T1000 (cell line): ENCODE results near the gene XKRX.

Experiments used
- DNase-seq: peaks from one replicate; lab custom pipeline; 2025; ENCODE audit warnings: mixed read lengths; lab: John Stamatoyannopoulos, UW

XKRX gene

DNA sequence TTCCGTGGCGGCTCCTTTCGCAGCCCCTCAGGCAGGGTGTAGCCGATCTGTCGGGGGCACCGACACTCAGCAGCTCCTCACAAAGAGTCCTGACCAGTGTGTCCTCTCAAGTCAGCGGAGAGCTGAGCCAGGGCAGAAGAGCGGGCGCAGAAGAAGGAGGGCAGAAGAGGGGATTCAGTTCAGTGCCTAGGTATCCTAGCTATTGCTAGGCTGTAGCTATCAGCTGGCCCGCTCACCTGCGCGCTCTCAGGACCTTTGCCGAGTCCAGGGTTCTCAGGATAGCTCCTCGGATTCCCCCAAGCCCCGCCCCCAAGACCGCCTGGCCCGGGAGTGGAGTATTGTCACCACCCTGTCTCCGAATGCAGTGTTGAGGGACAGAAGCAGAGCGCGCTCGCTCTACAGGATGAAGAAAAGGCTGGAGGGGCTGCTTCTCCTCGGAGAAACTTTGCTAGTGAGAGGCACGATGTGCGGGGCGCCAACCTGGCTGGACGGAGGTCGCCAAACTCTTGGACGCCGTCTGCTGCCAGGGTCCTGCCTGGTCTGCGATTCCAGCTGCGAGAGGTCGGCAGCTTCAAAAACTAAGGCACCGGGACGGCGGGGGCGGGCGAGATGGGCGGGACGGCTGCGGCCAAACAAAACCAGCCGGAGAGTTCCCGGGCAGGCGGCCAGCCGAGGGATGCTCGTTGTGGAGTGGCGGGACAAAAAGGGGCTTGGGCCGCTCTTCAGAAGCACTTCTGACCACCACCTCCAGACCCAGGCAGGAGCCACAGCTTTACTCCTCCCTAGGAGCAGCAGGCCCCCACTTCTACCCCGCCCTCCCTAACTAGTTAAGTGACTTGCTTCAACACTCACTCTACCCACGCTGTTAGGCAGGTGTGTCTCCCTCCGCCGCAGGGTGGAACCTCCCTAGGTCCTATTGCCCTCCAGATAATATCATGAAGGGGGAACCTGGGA, at the start of gene XKRX:
Gene XKRX (minus strand): TSS at position 258 of the 954 bp plus-strand sequence. CDS start 613 bp downstream, outside the sequence.
- no peak for DNase-seq

- DNase-seq, result no peak
These were observed 47.5 kb upstream of the XKRX start for GRCh38 chrX:100976211-100976610.

DNA sequence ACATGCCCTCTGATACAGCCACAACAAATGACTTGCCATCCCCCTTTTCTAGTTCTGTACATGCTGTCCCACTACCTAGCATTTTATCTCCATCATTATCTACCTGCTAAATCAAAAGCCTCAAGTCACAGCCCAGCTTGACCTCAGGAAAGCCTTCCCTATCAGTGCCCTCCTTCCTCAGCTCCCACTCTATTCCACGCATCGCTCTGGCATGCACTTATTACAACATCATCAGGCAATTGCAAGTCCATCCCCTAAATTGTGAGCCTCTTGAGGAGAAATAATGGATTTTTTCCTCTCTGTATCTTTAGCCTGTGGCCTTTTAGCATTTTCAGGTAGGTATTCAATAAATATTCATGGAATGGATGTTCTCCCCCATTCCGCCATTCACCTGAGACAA, 46.5 kb upstream of the XKRX start:
- no peak for DNase-seq

DNA sequence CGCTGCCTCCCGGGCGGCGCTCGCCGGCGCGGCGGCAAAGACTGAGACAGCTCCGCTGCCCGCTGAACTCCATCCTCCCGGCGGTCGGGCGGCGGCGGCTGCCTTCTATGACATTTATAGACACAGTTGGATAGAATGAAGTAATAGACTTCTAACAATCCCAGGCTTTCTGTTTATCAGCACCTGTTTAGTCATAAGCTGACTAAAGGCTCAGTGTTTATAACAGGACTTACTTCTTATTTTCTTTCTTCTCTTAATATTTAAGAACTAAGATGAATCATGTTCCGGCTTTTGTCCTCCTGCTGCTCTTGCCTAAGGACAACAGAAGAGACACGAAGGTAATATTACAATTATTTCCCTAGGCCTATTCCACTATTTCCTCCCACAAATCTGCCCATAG, 44.7 kb upstream of the XKRX start:
- DNase-seq, result peak; percentile 10

DNA sequence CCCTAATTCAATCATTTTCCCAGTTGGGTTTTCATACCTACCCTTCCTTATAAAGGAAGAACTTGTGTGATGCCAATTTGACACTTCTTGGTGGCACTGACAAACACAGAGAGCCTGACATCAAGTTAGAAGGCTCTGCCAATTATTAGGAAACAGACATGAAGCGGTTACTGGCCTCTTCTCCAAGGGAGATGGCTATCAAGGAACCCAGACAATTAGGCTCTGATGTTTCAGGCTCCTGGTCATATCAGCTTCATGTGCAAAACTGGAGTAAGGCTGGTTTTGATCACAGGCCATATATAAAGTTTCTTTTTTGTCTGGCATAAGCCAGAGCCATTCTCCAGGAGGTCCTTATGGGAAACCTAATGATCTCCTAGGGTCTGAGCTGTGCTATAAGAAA, 41.2 kb upstream of the XKRX start:
- no peak for DNase-seq

DNA sequence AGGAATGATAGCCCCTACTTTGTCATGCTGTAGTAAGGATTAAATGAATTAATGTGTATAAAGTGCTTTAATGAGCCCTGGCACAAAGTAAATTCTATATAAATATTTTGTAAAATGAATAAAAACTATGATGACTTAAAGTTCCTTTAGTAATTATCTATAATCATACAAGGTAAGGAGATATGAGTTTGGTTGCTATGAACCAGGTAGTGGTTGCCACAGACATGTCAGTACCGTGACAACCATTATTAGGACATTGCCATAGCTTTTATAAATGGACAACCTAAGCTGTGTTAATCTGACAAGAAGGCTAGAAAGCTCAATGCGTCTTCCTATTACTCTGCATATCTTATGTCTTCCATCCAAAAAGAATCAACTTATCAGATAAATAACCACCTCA, 40.7 kb upstream of the XKRX start, which contains the start of gene ARL13A:
Gene ARL13A (plus strand): TSS at position 301 of the 400 bp plus-strand sequence. CDS start 3,982 bp downstream, outside the sequence.
- DNase-seq, result no peak

- no peak for DNase-seq
These were observed 35.6 kb upstream of the XKRX start for GRCh38 chrX:100964362-100964761.

DNA sequence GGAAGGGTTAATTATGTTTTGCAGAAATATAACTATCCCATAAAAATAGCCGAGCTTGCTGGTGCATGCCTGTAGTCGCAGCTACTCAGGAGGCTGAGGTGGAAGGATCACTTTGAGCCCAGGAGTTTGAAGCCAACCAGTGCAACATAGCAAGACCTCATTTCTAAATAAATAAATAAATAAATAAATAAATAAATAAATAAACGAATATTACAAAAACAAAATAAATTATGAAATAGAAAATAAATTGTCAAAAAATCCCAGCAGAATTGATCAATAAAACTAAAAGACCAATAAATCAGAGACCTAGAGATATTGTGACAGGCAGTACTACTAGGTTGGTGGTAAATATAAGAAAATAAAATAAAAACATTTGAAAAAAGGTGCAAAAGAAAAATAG, 34.1 kb upstream of the XKRX start:
- no peak for DNase-seq

GRCh38 chrX:100948557-100948956, 19.8 kb upstream of the XKRX start:
- no peak for DNase-seq

- no peak for DNase-seq
These were observed 17.7 kb upstream of the XKRX start for GRCh38 chrX:100946299-100946927.

GRCh38 chrX:100944601-100945000, 15.9 kb upstream of the XKRX start:
- no peak for DNase-seq

- DNase-seq, result no peak
These were observed 10.6 kb upstream of the XKRX start for GRCh38 chrX:100939333-100939732.

- DNase-seq, result no peak
These were observed 7.0 kb upstream of the XKRX start for GRCh38 chrX:100935767-100936166.

DNA sequence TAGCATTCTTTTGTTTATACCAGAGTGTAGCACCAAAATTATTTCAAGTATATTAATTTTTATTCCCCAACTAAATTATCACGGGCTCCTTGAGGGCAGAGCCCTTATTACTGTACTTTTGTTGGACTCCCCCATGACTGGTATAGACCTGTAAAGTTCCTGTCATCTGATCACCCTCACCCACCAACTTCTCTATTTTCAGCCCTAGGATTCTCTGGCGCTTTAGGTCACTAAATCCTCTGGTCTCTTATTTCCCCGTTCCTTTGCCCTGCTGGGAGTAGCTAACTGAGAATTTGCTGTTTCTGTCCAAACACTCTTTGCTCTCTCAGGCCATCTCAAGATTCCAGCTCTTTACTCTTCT, 3.2 kb upstream of the XKRX start:
- DNase-seq, result no peak

- DNase-seq, result no peak
These were observed 2.7 kb upstream of the XKRX start for GRCh38 chrX:100931218-100931924.

DNA sequence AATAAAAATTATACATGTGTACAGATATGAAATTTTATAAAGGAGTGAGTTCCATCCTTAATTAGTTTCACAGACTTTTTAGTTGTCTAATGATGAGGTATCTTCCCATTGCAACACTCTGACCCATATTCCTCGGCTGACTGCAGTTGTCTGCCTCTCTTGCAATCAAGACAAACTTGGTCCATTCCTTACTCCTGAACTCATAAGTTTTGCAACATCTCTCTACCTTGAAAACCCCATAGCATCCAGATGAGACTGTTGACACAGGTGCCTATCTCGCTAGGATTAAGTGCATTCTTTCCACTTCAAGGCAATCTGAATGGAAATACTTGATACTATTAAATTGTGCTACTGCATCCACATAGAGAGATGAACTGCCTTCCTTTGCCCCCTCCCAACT, 2.3 kb downstream of the XKRX start:
- no peak for DNase-seq

GRCh38 chrX:100924375-100924774, 4.3 kb downstream of the XKRX start:
- no peak for DNase-seq

GRCh38 chrX:100915562-100915961, 13.2 kb downstream of the XKRX start:
- no peak for DNase-seq

DNA sequence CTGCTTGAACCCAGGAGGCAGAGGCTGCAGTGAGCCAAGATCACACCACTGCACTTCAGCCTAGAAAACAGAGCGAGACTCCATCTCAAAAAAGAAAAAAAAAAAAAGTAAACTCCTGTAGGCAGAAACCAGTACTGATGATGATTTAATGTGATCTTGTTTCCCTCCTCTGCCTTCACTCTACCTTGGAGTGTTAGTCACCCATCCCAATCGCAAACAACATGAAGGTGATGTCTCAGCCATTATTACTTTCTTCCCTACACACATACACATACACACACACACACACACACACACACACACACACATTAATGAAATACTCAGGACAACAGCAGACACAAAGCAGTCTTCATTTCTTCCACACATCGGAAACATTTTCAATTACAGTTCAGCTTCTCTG, 15.6 kb downstream of the XKRX start:
- DNase-seq, result no peak

DNA sequence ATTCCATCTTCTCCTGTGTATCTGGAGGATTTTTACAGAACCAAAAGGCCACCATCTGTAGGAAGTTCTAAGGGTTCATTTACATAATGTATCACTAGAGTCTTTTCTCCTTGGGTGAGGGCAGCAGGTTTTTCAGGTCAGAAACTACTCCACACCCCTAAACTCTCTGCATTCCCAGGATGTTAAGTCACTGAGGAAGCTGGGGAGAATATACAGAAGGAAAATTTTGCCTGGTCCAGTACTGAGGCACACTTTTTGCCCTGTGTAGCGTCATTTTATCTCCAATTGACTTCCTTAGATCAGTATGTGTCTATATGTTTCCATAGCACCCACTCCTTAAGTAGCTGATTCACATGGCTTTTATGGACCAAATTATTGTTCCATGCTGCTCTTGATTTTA, 17.0 kb downstream of the XKRX start:
- no peak for DNase-seq

DNA sequence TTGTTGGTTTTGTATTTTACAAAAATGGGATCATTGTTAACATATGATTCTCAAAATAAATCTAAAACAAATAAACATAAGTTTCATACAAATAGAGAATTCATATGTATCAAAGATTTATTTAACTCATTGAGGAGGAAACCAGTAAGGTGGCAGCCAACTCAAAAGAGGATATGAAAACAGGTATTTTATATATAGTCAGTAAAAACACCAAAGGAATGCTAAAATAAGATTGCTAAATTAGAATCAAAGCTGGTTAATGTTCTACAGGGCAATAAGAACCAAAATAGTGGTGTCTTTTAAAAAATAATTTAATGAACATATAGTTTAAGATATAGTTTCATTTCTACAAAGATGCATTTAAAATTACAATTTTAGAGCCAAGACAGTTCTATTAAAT, 23.1 kb downstream of the XKRX start:
- no peak for DNase-seq

DNA sequence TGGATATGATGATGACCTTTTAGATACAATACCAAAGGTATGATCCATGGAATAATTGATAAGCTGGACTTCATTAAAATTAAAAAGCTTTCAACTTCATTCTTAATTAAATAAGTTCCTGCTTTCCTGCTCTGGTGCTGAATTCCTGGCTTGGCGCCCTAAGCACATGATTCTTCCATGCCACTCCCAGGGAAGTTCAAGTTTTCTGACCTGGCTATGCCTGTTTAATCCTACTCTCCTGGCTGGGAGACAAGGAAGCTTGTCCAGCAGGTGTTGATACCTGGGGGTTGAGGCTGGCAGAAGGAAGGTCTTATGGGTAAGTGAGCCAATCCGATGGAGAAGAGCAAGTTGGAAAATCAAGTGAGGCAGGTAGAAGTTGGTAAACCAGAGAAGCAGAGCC, 24.3 kb downstream of the XKRX start:
- no peak for DNase-seq
